GM18498 (cell line): ENCODE data around the gene PCDH9.

ENCODE experiments used
- ATAC-seq: cut with Tn5 transposase; IDR thresholded peaks from one replicate; pipeline ENCODE4 v1.9.1; 2021; ENCODE audit warnings: mild to moderate bottlenecking, moderate library complexity; ENCODE audit not compliant: unreplicated experiment

The PCDH9 gene

GRCh38 chr13:66506051-66506777 is 723.9 kb downstream of the PCDH9 start:
- ATAC-seq, result no peak

GRCh38 chr13:66503890-66504289 is 726.2 kb downstream of the PCDH9 start:
- no peak for ATAC-seq

GRCh38 chr13:66501181-66501580 is 729.0 kb downstream of the PCDH9 start:
- no peak for ATAC-seq

DNA sequence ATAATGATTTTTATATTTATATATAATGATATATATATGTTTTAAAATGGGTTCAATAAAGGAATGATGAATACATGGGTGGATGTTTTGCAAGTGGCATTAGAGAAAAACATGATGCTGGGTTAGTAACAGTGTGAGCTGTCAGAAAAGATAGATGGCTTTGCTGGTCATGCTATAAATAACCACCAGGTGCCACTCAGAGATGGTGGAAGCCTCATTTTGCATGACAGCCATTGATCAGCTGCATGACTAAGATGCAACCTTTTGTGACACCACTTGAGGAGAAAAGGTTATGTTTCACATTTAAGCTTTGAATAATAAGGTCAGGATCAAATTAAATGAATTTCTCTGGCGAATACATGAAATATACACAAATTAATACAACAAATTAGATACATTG is 737.7 kb downstream of the PCDH9 start:
- peak; percentile 90 for ATAC-seq

DNA sequence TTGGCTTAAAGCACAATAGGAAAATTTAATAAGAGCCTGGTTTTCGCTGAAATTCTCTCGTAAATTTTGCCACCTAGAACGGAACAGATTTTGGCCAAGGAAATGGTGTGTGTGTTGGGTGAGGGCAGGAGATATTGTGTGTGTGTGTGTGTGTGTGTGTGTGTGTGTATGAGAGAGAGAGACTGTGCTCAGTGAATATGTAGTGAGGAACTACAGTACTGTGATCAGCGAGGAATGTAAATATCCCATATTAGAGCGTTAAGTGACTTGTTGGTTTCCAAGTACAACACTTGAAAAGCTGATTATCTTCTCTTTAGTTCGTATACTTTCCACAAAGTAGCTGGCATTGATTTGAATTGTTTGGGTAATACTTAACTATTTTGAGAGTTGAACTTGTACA is 738.9 kb downstream of the PCDH9 start:
- no peak for ATAC-seq

DNA sequence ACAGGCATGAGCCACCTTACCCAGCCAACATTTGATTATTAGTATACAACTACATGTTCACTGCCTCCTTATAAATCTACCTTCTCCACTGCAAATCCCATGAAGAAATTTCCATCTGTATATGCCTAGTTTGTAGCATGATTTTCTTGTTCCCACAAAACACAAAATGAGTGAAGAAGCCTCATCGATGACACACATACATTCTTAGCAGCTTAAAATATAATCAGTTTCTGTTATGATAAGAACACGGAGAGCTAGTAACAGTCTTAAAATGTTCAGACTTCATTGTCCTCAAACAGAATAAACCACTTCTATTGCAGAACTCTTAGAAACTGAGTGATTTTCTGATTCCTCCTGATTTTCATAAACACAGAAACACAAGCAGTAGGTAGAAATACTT is 740.5 kb downstream of the PCDH9 start:
- no peak for ATAC-seq

DNA sequence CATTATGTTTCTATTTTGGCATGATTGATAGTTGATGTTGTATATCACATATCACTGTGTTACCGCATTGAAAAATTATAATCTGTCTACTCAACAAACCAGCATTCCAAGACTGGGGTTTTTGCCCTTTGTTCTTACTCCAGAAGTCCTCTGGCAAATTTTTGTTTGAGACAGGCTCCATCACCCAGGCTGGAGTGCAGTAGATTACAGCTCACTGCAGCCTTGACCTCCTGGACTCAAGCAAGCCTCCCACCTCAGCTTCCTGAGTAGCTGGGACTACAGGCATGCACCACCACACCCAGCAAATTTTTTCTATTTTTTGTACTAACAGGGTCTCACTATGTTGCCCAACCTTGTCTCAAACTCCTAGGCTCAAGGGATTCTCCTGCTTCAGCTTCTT is 741.0 kb downstream of the PCDH9 start:
- ATAC-seq, result no peak

- ATAC-seq, result no peak
Observed at GRCh38 chr13:66483712-66484111, 746.4 kb downstream of the PCDH9 start.

DNA sequence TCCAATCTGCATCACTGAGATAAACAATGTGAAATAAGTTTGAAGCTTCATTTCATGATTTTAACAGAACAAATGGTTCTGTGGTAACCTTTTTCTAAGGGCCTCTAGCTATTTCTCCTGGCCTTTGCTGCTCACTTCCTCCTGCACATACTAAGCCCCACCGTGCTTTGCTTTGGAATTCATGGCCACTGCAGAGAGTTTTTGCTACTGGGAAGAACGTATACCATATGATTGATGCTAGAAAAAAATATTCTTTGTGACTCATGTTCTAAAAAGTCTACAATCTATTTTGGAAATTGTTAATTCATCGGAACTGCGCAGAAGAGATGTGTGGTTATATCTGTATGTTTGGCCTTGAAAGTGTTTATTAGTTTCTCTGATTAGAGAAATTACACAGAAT is 747.3 kb downstream of the PCDH9 start:
- no peak for ATAC-seq

DNA sequence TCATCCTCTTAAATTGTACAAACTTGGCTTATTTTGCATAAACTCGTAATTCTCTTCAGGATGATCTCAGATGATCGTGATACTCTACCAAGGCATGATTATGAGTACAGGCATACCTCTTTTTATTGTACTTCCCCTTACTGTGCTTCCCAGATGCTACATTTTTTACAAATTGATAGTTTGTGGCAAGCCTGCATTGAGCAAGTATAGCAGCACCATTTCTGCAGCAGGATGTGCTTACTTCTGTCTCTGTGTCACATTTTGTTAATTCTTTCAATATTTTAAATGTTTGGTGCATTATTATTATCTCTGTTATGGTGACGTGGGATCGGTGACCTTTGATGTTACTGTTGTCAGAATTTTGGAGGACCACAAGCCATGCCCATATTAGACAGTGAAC is 752.3 kb downstream of the PCDH9 start:
- ATAC-seq, result no peak

DNA sequence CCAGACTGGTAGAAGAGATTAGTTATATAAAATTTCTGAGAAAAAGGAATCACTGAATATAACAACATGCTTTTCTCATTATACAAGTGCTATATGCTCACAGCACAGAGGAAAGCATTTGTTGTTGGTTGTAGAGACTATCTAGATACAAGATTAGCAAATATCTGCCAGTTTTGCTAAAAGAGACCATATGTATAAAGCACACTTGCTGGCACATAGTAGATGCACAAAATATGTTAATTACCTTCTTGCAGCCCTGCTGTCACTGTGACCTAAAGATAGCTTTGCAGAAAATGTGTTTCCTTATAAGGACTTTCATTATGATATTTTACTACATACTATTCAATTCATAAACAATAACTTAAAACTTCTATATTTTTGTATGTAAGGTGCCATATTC is 755.1 kb downstream of the PCDH9 start:
- ATAC-seq, result no peak

GRCh38 chr13:66469745-66470144 is 760.4 kb downstream of the PCDH9 start:
- ATAC-seq, result no peak

DNA sequence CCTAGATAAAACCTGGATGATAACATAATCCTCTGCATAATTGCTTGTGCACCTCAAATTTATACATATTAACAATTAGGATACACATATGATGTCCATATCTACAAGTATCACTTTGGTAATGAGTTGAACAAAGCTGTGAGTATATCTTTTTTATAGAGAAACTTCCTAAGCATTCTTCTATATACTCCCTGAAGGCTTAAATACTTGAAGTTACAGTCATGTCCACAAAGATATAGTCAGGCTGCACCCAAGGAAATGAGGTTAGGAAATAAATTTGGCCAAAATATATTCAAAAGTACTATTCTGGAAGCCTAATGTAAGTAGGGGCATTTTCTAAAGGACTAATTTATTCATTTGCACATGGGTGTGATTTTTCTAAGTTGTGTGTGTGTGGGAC is 761.5 kb downstream of the PCDH9 start:
- ATAC-seq, result no peak

DNA sequence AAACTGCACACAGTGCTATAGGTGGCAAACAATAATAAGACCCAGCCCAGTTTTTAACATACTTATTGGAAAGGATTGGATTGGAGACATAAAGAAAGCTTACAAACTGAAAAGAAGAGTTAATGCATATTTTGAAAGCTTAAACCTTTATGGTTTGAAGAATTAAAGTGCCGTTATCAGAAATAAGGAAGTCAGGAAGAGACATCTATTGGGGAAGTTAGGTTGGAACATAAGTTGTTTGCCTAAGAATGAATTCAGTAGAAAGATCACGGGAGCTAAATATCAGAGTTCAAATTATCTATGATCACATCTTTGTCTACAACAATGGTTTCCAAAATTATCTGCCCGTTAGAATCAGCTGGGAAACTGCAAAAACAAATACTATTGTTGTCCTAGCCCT is 767.9 kb downstream of the PCDH9 start:
- no peak for ATAC-seq

- ATAC-seq, result no peak
Observed at GRCh38 chr13:66461021-66461420, 769.1 kb downstream of the PCDH9 start.

- ATAC-seq, result no peak
Observed at GRCh38 chr13:66459634-66460033, 770.5 kb downstream of the PCDH9 start.

- no peak for ATAC-seq
Observed at GRCh38 chr13:66459143-66459542, 771.0 kb downstream of the PCDH9 start.

- no peak for ATAC-seq
Observed at GRCh38 chr13:66446413-66446812, 783.7 kb downstream of the PCDH9 start.

DNA sequence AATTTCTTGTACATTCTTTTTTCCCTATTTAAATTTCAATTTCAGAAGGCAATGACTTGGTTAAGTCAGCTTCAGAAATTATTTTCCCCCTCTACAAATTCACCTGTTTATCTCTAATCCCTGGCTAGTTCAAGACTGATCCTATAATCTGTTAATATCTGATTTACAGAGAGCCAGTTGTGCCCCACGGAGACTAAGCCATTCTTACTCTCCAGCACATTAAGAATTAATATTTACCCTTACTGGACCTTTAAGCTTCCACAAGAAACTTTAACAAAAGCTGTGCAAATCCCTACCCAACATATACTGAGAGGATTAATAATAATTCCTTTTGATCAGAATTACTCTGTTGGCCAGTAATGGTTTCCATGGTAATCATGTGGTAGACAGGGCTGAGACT is 786.2 kb downstream of the PCDH9 start:
- no peak for ATAC-seq

DNA sequence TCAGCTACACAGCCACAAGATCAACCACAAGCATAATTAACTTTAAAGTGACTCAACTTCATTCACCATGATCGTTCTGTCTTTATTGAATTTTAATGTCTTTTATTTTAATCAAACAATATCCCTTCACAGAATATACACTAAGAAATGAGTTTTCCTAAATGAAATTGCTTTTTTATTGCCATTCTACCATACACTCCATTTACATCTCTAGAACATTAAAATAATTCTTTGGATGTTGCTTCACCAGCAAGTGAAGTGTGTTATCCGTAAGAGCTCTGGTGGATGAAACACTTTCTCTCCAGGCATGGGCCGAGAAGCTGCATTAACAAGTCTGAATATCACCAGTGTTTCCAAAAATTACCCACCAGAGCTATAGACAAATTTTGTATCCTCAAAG is 789.2 kb downstream of the PCDH9 start:
- no peak for ATAC-seq

DNA sequence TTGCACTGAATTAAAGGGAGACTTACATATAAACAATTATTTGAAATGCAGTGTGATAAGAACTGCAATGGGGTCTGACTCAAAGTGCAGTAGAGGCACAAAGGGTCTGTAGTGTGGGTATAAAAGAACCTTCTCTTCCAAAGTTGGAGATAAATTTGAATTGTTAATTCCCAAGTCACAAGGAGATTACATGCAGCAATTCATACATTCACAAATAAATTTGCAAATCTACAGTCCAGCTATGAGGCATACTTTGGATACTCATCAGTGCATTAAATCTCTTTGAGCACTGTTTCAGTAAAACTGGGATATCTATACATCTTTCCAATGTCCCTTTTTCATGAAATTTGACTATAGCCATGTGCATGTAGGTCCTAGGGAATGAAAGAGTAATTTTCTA is 799.4 kb downstream of the PCDH9 start:
- no peak for ATAC-seq

DNA sequence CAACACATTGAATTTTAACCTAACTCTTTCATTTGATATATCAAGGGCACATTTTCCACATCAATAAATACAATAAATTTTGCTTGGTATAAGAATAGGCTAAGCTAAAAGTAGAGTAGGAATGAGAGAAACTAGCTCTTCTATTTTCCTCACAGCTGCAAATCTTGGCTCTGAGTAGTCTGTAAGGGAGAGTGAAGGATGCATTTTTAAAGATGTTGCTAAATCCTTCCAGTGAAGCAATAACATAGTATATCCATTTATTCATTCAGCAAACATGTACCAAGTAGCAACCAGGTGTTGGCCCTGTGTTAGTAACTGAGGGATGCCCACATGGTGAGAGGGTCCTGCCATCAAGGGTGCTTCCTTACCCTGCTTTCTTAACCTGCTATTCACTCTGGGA is 799.9 kb downstream of the PCDH9 start:
- ATAC-seq, result no peak

GRCh38 chr13:66429156-66429555 is 801.0 kb downstream of the PCDH9 start:
- no peak for ATAC-seq
